Aorta (tissue), 5 donors: ENCODE measurements around the gene MKNK2. TPM values are rescaled to one million over a fixed set of nuclear protein-coding genes. Genes with fewer than 3 reads are reported as not detected.
A peak's percentile ranks its signal among the peaks of the same experiment; 100 is the strongest.
"Not testable (repeated sequence)": the region's sequence is repeated elsewhere in the genome, so short reads cannot be mapped to it uniquely, and the experiment has no call there.

ENCODE experiments used
- ATAC-seq: fragments of 200-7000 bp; cut with Tn5 transposase; one replicate; pipeline ENCODE4 v1.9.1; 2022; ENCODE audit warnings: moderate library complexity; ENCODE audit not compliant: low FRiP score
- DNase-seq, 2 donors: peaks; one replicate each; pipeline ENCODE4 v3.0.0-alpha.2; 2020
- H3K27ac ChIP-seq, 2 donors: one replicate each; pipeline ENCODE4 v1.5.1; 2013; ENCODE audit warnings: low read length in 2 of 2, mild to moderate bottlenecking in 2 of 2, moderate library complexity in 2 of 2, control low read depth in 1 of 2, inconsistent platforms in 1 of 2, low read depth in 1 of 2
- H3K27me3 ChIP-seq, 2 donors: one replicate each; pipeline ENCODE4 v1.6.1; 2013; ENCODE audit warnings: control low read depth in 1 of 2, low read length in 1 of 2, mild to moderate bottlenecking in 1 of 2, moderate library complexity in 1 of 2; ENCODE audit not compliant: insufficient read depth in 2 of 2, control insufficient read depth in 1 of 2
- H3K36me3 ChIP-seq, 2 donors: one replicate each; pipeline ENCODE4 v1.6.1; 2013; ENCODE audit warnings: control low read depth in 1 of 2, low read length in 1 of 2, mild to moderate bottlenecking in 1 of 2; ENCODE audit not compliant: insufficient read depth in 2 of 2, control insufficient read depth in 1 of 2
- H3K4me1 ChIP-seq, 2 donors: one replicate each; pipeline ENCODE4 v1.6.1; 2013; ENCODE audit warnings: low read length in 2 of 2, control low read depth in 1 of 2, mild to moderate bottlenecking in 1 of 2, moderate library complexity in 1 of 2; ENCODE audit not compliant: insufficient read depth in 2 of 2, control insufficient read depth in 1 of 2
- H3K4me3 ChIP-seq, 2 donors: one replicate each; pipeline ENCODE4 v1.5.1; 2013; ENCODE audit warnings: low read length in 2 of 2, control low read depth in 1 of 2, mild to moderate bottlenecking in 1 of 2
- H3K9me3 ChIP-seq: one replicate; pipeline ENCODE4 v1.6.1; 2013; ENCODE audit warnings: mild to moderate bottlenecking, low read length; ENCODE audit not compliant: control insufficient read depth
- WGBS, 2 donors: extraction: QIAGEN DNeasy Blood & Tissue Kit; methylation state at CpG; one replicate each; pipeline ENCODE4 v1.1.7; 2013; 5-methylcytosine and 5-hydroxymethylcytosine counted together
- intact Hi-C, 2 donors: fragments of 100-400 bp; cut with DNase I; formaldehyde crosslinking; loops; one replicate each; pipeline versions ENCODE4 v1.14.2 to v1.15.0; 2022
- polyA plus RNA-seq, 2 donors: library from polyadenylated mRNA; stranded (reverse); fragments of 200-250 nt; gene quantifications; one replicate each; pipeline ENCODE4 v1.2.3, GENCODE V29; 2013
- total RNA-seq, 2 donors: library from RNA; stranded (reverse); fragmentation: NEBNext Ultra II Directional; extraction: Animal tissue kit (Norgen Biotek cat#: 25700); gene quantifications; one replicate each; pipeline ENCODE4 v1.2.1, GENCODE V29; 2021
- donor health status: healthy with polysubstance abuse.
- donor health status: Bipolar disorder and iron deficiency.
- donor health status: DM: no; HTN: no; CAD: no.
- donor health status: DM: no; HTN: no; CAD: no.
- donor health status: DM: yes; HTN: yes; CAD: no.

MKNK2 gene
- total and polyA plus RNA-seq, 4 donors: 49.3 to 103 (median 80.5) TPM

GRCh38 chr19:1998712-1999708, 52.0 kb downstream of the MKNK2 start:
- Histone ChIP-seq H3K9me3 (no peaks in the 10 kb centered on the region), H3K27me3 (no peaks in the 10 kb centered on the region), H3K4me1 (no peaks in the 10 kb centered on the region), H3K36me3 (no peaks in the 10 kb centered on the region), H3K27ac (no peak overlapping the region), H3K4me3 (no peak overlapping the region)
- DNase-seq (no peak), ATAC-seq (peak; percentile 49)
- WGBS, 2 donors: 91 to 93% methylated on average over 51 to 52 of the region's 52 CpGs
- intact Hi-C loops: no loop called here

- no peak overlapping the region for H3K27ac ChIP-seq
- no peaks in the 10 kb centered on the region for H3K36me3 ChIP-seq
- no peaks in the 10 kb centered on the region for H3K4me1 ChIP-seq
- 90% methylated on average over 31 of the region's 31 CpGs for WGBS, 2 donors
- no peaks in the 10 kb centered on the region for H3K27me3 ChIP-seq
- H3K9me3 ChIP-seq: no peaks in the 10 kb centered on the region
- ATAC-seq (peak; percentile 22), DNase-seq (no peak)
- intact Hi-C loops: no loop called here
- no peak overlapping the region for H3K4me3 ChIP-seq
Observed at GRCh38 chr19:1997353-1998233, 53.5 kb downstream of the MKNK2 start.

- intact Hi-C loops: no loop called here
Observed at GRCh38 chr19:1992759-1993260, 58.2 kb downstream of the MKNK2 start.

GRCh38 chr19:1991018-1991913, 59.8 kb downstream of the MKNK2 start:
- H3K27me3 ChIP-seq: no peaks in the 10 kb centered on the region
- WGBS, 2 donors: 83 to 88% methylated on average over 30 of the region's 30 CpGs
- no peaks in the 10 kb centered on the region for H3K4me1 ChIP-seq
- no peak for DNase-seq
- H3K27ac ChIP-seq: no peak overlapping the region
- ATAC-seq: no peak
- H3K9me3 ChIP-seq: no peaks in the 10 kb centered on the region
- H3K36me3 ChIP-seq: peaks cover 0 to 5% of the 10 kb centered on the region in 2 donors
- H3K4me3 ChIP-seq: no peak overlapping the region
- intact Hi-C loops: no loop called here

More at GRCh38 chr19:1992759-1993260, 58.2 kb downstream of the MKNK2 start:
- Histone ChIP-seq H3K27me3 (no peaks in the 10 kb centered on the region), H3K4me1 (no peaks in the 10 kb centered on the region), H3K27ac (no peak overlapping the region), H3K4me3 (no peak overlapping the region), H3K36me3 (no peaks in the 10 kb centered on the region), H3K9me3 (no peaks in the 10 kb centered on the region)
- no peak for DNase-seq
- 82 to 86% methylated on average over 43 to 44 of the region's 44 CpGs for WGBS, 2 donors
- no peak for ATAC-seq

GRCh38 chr19:1990230-1991017, 60.6 kb downstream of the MKNK2 start:
- no peak overlapping the region for H3K4me3 ChIP-seq
- peaks cover 0 to 7% of the 10 kb centered on the region in 2 donors for H3K36me3 ChIP-seq
- intact Hi-C loops: no loop called here
- 94 to 96% methylated on average over 34 of the region's 34 CpGs for WGBS, 2 donors
- H3K4me1 ChIP-seq: no peaks in the 10 kb centered on the region
- H3K27ac ChIP-seq: no peak overlapping the region
- DNase-seq (no peak), ATAC-seq (no peak)
- no peaks in the 10 kb centered on the region for H3K27me3 ChIP-seq
- no peaks in the 10 kb centered on the region for H3K9me3 ChIP-seq

- Histone ChIP-seq H3K27me3 (no peaks in the 10 kb centered on the region), H3K4me1 (no peaks in the 10 kb centered on the region), H3K4me3 (no peak overlapping the region), H3K36me3 (peaks cover 0 to 7% of the 10 kb centered on the region in 2 donors), H3K27ac (no peak overlapping the region), H3K9me3 (no peaks in the 10 kb centered on the region)
- ATAC-seq: no peak
- intact Hi-C loops: no loop called here
- no peak for DNase-seq
- 90 to 92% methylated on average over 37 to 40 of the region's 40 CpGs for WGBS, 2 donors
Observed at GRCh38 chr19:1989513-1990229, 61.4 kb downstream of the MKNK2 start.

- H3K4me3 ChIP-seq, intact Hi-C loops, H3K9me3 ChIP-seq, DNase-seq, H3K36me3 ChIP-seq, H3K27ac ChIP-seq, H3K27me3 ChIP-seq, H3K4me1 ChIP-seq, ATAC-seq: not testable (repeated sequence)
- WGBS, 2 donors: 81 to 84% methylated on average over 10 of the region's 10 CpGs
Observed at GRCh38 chr19:1988464-1988863, 62.6 kb downstream of the MKNK2 start.
